H9 (cell line): ENCODE results near the gene MREG. TPM values are rescaled to one million over a fixed set of nuclear protein-coding genes. Genes with fewer than 3 reads are reported as not detected.

ENCODE experiments used
- DNase-seq: peaks from one replicate; pipeline ENCODE4 v3.0.0-alpha.2; 2017
- H2AFZ ChIP-seq: one replicate; pipeline ENCODE4 v1.6.1; 2013; ENCODE audit warnings: mild to moderate bottlenecking, low read length, control low read depth, moderate library complexity
- H2AK5ac ChIP-seq: 2 replicates; pipeline ENCODE4 v1.6.1; 2013; ENCODE audit warnings: low read length, control low read depth, mixed read lengths; ENCODE audit not compliant: insufficient read length
- H2BK120ac ChIP-seq: one replicate; pipeline ENCODE4 v1.6.1; 2013; ENCODE audit warnings: low read depth, mild to moderate bottlenecking, low read length, control low read depth, inconsistent platforms; ENCODE audit not compliant: poor library complexity, severe bottlenecking
- H2BK12ac ChIP-seq: 2 replicates; pipeline ENCODE4 v1.6.1; 2013; ENCODE audit warnings: low read length, control low read depth, mixed read lengths, low read depth; ENCODE audit not compliant: insufficient read length
- H2BK15ac ChIP-seq: 2 replicates; pipeline ENCODE4 v1.6.1; 2013; ENCODE audit warnings: low read depth, low read length, control low read depth
- H2BK20ac ChIP-seq: one replicate; pipeline ENCODE4 v1.6.1; 2013; ENCODE audit warnings: low read depth, mild to moderate bottlenecking, low read length, control low read depth, inconsistent platforms; ENCODE audit not compliant: poor library complexity, severe bottlenecking
- H2BK5ac ChIP-seq: 2 replicates; pipeline ENCODE4 v1.6.1; 2013; ENCODE audit warnings: low read length, control low read depth, mixed read lengths; ENCODE audit not compliant: insufficient read length
- H3K14ac ChIP-seq: 2 replicates; pipeline ENCODE4 v1.6.1; 2013; ENCODE audit warnings: low read length, control low read depth; ENCODE audit not compliant: insufficient read depth
- H3K18ac ChIP-seq: 2 replicates; pipeline ENCODE4 v1.6.1; 2013; ENCODE audit warnings: low read depth, mild to moderate bottlenecking, mixed read lengths, low read length, control low read depth; ENCODE audit not compliant: insufficient read length
- H3K23ac ChIP-seq: 2 replicates; pipeline ENCODE4 v1.6.1; 2013; ENCODE audit warnings: low read length, control low read depth, mixed read lengths, low read depth; ENCODE audit not compliant: insufficient read length
- H3K23me2 ChIP-seq: 2 replicates; pipeline ENCODE4 v1.6.1; 2013; ENCODE audit warnings: low read depth, mild to moderate bottlenecking, mixed read lengths, low read length, control low read depth; ENCODE audit not compliant: insufficient read length, poor library complexity, severe bottlenecking
- H3K27ac ChIP-seq: 2 replicates; pipeline ENCODE4 v1.5.1; 2013; ENCODE audit warnings: low read length, control low read depth, mixed read lengths, low read depth; ENCODE audit not compliant: insufficient read length
- H3K27me3 ChIP-seq: 2 replicates; pipeline ENCODE4 v1.6.1; 2013; ENCODE audit warnings: low read length, control low read depth, inconsistent platforms; ENCODE audit not compliant: insufficient read depth
- H3K4ac ChIP-seq: 2 replicates; pipeline ENCODE4 v1.6.1; 2013; ENCODE audit warnings: low read depth, mild to moderate bottlenecking, control low read depth, inconsistent platforms, low read length, moderate library complexity
- H3K4me1 ChIP-seq: 2 replicates; pipeline ENCODE4 v1.6.1; 2013; ENCODE audit warnings: low read length, control low read depth, inconsistent platforms; ENCODE audit not compliant: insufficient read depth
- H3K4me2 ChIP-seq: 2 replicates; pipeline ENCODE4 v1.6.1; 2013; ENCODE audit warnings: low read length, control low read depth, mixed read lengths; ENCODE audit not compliant: insufficient read length, insufficient read depth
- H3K56ac ChIP-seq: 2 replicates; pipeline ENCODE4 v1.6.1; 2013; ENCODE audit warnings: low read depth, mild to moderate bottlenecking, mixed read lengths, low read length, control low read depth; ENCODE audit not compliant: insufficient read length
- H3K79me1 ChIP-seq: 2 replicates; pipeline ENCODE4 v1.6.1; 2013; ENCODE audit warnings: low read depth, mild to moderate bottlenecking, moderate library complexity, low read length, control low read depth, inconsistent platforms; ENCODE audit not compliant: insufficient read depth, poor library complexity, severe bottlenecking
- H3K79me2 ChIP-seq: 2 replicates; pipeline ENCODE4 v1.6.1; 2013; ENCODE audit warnings: low read length, control low read depth, inconsistent platforms; ENCODE audit not compliant: insufficient read depth
- H3K9ac ChIP-seq: 2 replicates; pipeline ENCODE4 v1.6.1; 2013; ENCODE audit warnings: low read length, control low read depth, mixed read lengths; ENCODE audit not compliant: insufficient read length; ENCODE audit errors: extremely low read depth
- H3K9me3 ChIP-seq: one replicate; pipeline ENCODE4 v1.6.1; 2013; ENCODE audit warnings: low read depth, low read length, inconsistent platforms; ENCODE audit not compliant: control insufficient read depth
- H3T11ph ChIP-seq: one replicate; pipeline ENCODE4 v1.6.1; 2013; ENCODE audit warnings: mild to moderate bottlenecking, low read length, control low read depth, inconsistent platforms
- H4K20me1 ChIP-seq: one replicate; pipeline ENCODE4 v1.6.1; 2013; ENCODE audit not compliant: control insufficient read depth, insufficient read length, insufficient read depth
- H4K5ac ChIP-seq: 2 replicates; pipeline ENCODE4 v1.6.1; 2013; ENCODE audit warnings: low read depth, mild to moderate bottlenecking, mixed read lengths, low read length, control low read depth; ENCODE audit not compliant: insufficient read length
- H4K8ac ChIP-seq: replicated peaks from 2 replicates; pipeline ENCODE4 v1.6.1; 2013; ENCODE audit warnings: low read length, control low read depth, mixed read lengths, low read depth; ENCODE audit not compliant: insufficient read length
- H4K91ac ChIP-seq: 2 replicates; pipeline ENCODE4 v1.6.1; 2013; ENCODE audit warnings: low read depth, mild to moderate bottlenecking, moderate library complexity, mixed read lengths, low read length, control low read depth; ENCODE audit not compliant: insufficient read length
- H3K27ac Mint-ChIP-seq, 3 experiments: 2 replicates in 2 of 3; 3 replicates in 1 of 3; pipeline ENCODE4 v1.8.0; 2020 to 2021; ENCODE audit warnings: mixed read lengths in 3 of 3, mild to moderate bottlenecking in 1 of 3, moderate library complexity in 1 of 3
- H3K27me3 Mint-ChIP-seq: 2 replicates; pipeline ENCODE4 v1.8.0; 2021; ENCODE audit warnings: low read depth, mild to moderate bottlenecking, moderate library complexity, mixed read lengths
- H3K36me3 Mint-ChIP-seq, 3 experiments: 2 replicates in 2 of 3; 3 replicates in 1 of 3; pipeline ENCODE4 v1.8.0; 2020 to 2021; ENCODE audit warnings: low read depth in 3 of 3, mixed read lengths in 3 of 3; ENCODE audit not compliant: insufficient read depth in 1 of 3
- H3K4me1 Mint-ChIP-seq, 2 experiments: 2 replicates each; pipeline ENCODE4 v1.8.0; 2020; ENCODE audit warnings: mixed read lengths in 2 of 2
- H3K4me3 Mint-ChIP-seq, 2 experiments: 2 replicates in 1 of 2; 3 replicates in 1 of 2; pipeline ENCODE4 v1.8.0; 2020 to 2021; ENCODE audit warnings: mild to moderate bottlenecking in 2 of 2, mixed read lengths in 2 of 2, moderate library complexity in 1 of 2
- H3K9me3 Mint-ChIP-seq, 2 experiments: 2 replicates in 1 of 2; 3 replicates in 1 of 2; pipeline ENCODE4 v1.8.0; 2020; ENCODE audit warnings: mild to moderate bottlenecking in 2 of 2, mixed read lengths in 2 of 2, moderate library complexity in 1 of 2
- CTCF ChIP-seq: fragments of 200-600 bp; sonication (generic); conservative IDR thresholded peaks from 3 replicates; pipeline ENCODE4 v1.8.0; 2021; ENCODE audit warnings: antibody characterized with exemption, mild to moderate bottlenecking
- WGBS: extraction: QIAGEN DNeasy Blood & Tissue Kit; methylation state at CpG from one replicate; pipeline ENCODE4 v1.1.7; 2013; ENCODE audit warnings: missing lambda C conversion rate, low lambda C conversion rate, mixed read lengths; ENCODE audit not compliant: insufficient read length; ENCODE audit errors: extremely low coverage; 5-methylcytosine and 5-hydroxymethylcytosine counted together
- total RNA-seq: library from RNA; stranded (reverse); gene quantifications from 2 replicates; pipeline ENCODE4 v1.2.1, GENCODE V29; 2021

The MREG gene
- total RNA-seq, 1 experiment from 2014 or later: 21.8 TPM

GRCh38 chr2:215951558-215951957, 61.8 kb downstream of the MREG start:
- Histone ChIP-seq H3K9ac (no peak overlapping the region), H2AK5ac (no peak overlapping the region), H3K4me1 (no peaks in the 10 kb centered on the region), H3K23ac (no peak overlapping the region), H3K27ac (no peak overlapping the region), H3K18ac (no peak overlapping the region), H2BK120ac (no peak overlapping the region), H3K23me2 (no peaks in the 10 kb centered on the region), H3K56ac (no peak overlapping the region), H2BK5ac (no peak overlapping the region), H4K91ac (no peak overlapping the region), H3K27me3 (no peaks in the 10 kb centered on the region), H2BK15ac (no peak overlapping the region), H4K5ac (no peak overlapping the region), H3K79me1 (peaks cover 3% of the 10 kb centered on the region), H3K4ac (no peak overlapping the region), H4K20me1 (no peaks in the 10 kb centered on the region), H3K79me2 (no peaks in the 10 kb centered on the region), H3K14ac (no peak overlapping the region), H4K8ac (no peak overlapping the region), H2BK12ac (no peak overlapping the region), H2BK20ac (no peak overlapping the region), H3K9me3 (no peaks in the 10 kb centered on the region), H2AFZ (no peak overlapping the region), H3T11ph (no peak overlapping the region), H3K4me2 (no peak overlapping the region)
- Mint-ChIP-seq H3K4me1 (peaks cover 3 to 6% of the 10 kb centered on the region in 2 experiments; a peak in 3 of 4 replicates), H3K4me3 (no peak overlapping the region), H3K36me3 (peaks cover 2 to 4% (median 2%) of the 10 kb centered on the region in 3 experiments; a peak in 3 of 7 replicates), H3K9me3 (no peaks in the 10 kb centered on the region), H3K27me3 (no peaks in the 10 kb centered on the region), H3K27ac (peak overlapping the region in 1 of 3 experiments; percentile 2; a peak in 1 of 7 replicates)
- no peak for TF ChIP-seq CTCF
- no CpG with 5 or more reads among the region's 3 CpGs for WGBS
- no peak for DNase-seq
